Subcutaneous abdominal adipose tissue (tissue), 5 donors: Measurements from ENCODE around the gene PXDN.
"Not testable (repeated sequence)": the region's sequence is repeated elsewhere in the genome, so short reads cannot be mapped to it uniquely, and the experiment has no call there.

Source experiments
- H3K27ac ChIP-seq: one replicate; pipeline ENCODE4 v1.7.0; 2013; ENCODE audit warnings: low read depth, mild to moderate bottlenecking, inconsistent platforms, low read length, moderate library complexity
- H3K27me3 ChIP-seq, 5 donors: one replicate each; pipeline ENCODE4 v1.7.0; 2013; ENCODE audit warnings: low read length in 5 of 5, inconsistent platforms in 1 of 5; ENCODE audit not compliant: control insufficient read depth in 5 of 5, insufficient read depth in 4 of 5
- H3K36me3 ChIP-seq, 5 donors: one replicate each; pipeline ENCODE4 v1.7.0; 2013; ENCODE audit warnings: low read length in 5 of 5; ENCODE audit not compliant: control insufficient read depth in 5 of 5, insufficient read depth in 5 of 5
- H3K4me1 ChIP-seq, 5 donors: one replicate each; pipeline ENCODE4 v1.7.0; 2013; ENCODE audit warnings: low read length in 5 of 5, mild to moderate bottlenecking in 3 of 5, moderate library complexity in 1 of 5; ENCODE audit not compliant: control insufficient read depth in 5 of 5, insufficient read depth in 5 of 5
- H3K4me3 ChIP-seq, 5 donors: one replicate each; pipeline ENCODE4 v1.7.0; 2013; ENCODE audit warnings: low read length in 5 of 5, low read depth in 1 of 5
- H3K9ac ChIP-seq, 5 donors: one replicate each; pipeline ENCODE4 v1.7.0; 2013; ENCODE audit warnings: low read length in 5 of 5, mild to moderate bottlenecking in 4 of 5, moderate library complexity in 3 of 5
- H3K9me3 ChIP-seq, 5 donors: one replicate each; pipeline ENCODE4 v1.7.0; 2013; ENCODE audit warnings: low read length in 5 of 5; ENCODE audit not compliant: control insufficient read depth in 5 of 5
- donor health status: healthy.
- donor health status: healthy.
- donor health status: healthy.
- donor health status: healthy.
- donor health status: healthy.

PXDN gene

DNA sequence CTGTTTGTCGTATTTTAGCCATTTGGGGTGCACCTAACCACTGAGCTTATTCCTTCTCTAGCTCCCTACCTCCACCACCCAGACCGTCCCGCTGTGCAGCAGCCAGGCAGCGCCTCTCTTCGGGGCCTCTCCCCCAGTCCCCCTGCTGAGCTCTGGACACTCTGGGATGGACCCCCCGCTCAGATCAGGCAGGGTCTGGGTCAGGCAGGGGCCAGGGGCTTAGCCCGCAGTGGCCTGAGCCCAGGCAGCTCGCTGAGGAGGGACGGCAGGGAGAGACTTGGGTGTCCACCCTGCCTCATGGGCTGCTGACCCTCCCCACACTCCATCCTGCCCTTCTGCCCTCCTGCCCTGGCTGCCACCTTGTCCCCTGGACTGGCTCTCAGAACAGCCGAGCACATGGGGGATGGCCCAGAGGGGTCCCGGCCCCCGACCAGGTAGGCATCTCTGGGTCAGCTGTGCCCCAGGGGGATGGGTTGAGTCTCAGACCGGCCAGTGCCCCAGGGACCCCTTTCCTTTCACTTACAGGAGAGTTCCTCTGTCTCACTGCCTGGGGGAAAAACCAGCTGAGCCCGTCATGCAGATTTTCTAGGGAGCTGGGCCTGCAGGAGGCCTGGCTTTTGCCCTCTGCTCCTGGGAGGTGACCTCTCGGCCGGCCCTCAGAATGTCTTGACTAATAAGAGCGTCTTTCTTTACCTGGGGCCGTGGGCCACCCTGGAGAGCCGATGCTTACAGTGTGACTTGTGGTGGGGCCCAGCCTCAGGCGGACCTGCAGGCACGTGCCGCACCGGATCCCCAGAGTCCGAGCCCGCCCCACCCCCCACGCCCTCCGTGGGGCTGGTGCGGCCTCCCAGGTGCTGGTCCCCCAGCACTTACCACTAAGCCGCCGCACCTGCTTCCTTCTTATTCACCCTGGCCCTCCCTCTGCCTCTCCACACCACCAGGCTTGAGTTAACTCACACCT, 22.8 kb upstream of the PXDN start:
- Histone ChIP-seq H3K36me3 (no peaks in the 10 kb centered on the region), H3K9ac (no peak overlapping the region), H3K4me3 (no peak overlapping the region), H3K4me1 (no peaks in the 10 kb centered on the region), H3K27me3 (peaks cover 0 to 5% (median 0%) of the 10 kb centered on the region in 5 donors), H3K9me3 (no peaks in the 10 kb centered on the region), H3K27ac (no peak overlapping the region)

DNA sequence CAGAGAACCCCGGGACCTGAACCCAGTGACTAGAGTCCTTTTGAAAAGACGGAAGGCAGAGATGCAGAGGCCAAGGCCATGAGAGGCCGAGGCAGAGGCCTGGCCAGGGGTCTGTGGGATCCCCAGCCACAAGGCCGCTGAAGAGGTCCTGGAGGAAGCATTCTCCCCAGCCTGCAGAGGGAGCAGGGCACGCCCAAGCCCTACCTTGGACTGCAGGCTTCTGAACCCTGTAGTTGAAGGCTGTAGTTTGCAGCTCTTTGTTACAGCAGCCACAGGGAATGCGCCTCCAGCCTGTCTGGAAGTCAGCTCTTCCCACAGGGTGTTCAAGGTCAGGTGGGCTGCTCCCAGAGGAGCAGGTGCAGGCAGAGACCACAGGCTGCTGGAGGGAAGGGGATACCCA, 22.1 kb upstream of the PXDN start:
- Histone ChIP-seq H3K9me3 (no peaks in the 10 kb centered on the region), H3K9ac (no peak overlapping the region), H3K27ac (no peak overlapping the region), H3K4me1 (no peaks in the 10 kb centered on the region), H3K36me3 (no peaks in the 10 kb centered on the region), H3K27me3 (peaks cover 0 to 5% (median 0%) of the 10 kb centered on the region in 5 donors), H3K4me3 (no peak overlapping the region)

DNA sequence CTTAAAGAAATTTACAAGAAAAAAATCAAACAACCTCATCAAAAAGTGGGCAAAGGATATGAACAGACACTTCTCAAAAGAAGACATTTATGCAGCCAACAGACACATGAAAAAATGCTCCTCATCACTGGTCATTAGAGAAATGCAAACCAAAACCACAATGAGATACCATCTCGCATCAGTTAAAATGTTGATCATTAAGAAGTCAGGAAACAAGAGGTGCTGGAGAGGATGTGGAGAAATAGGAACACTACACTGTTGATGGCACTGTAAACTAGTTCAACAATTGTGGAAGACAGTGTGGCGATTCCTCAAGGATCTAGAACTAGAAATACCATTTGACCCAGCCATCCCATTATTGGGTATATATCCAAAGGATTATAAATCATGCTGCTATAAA, 20.9 kb upstream of the PXDN start:
- H3K4me1 ChIP-seq, H3K27me3 ChIP-seq, H3K4me3 ChIP-seq, H3K36me3 ChIP-seq, H3K9me3 ChIP-seq, H3K27ac ChIP-seq, H3K9ac ChIP-seq: not testable (repeated sequence)

DNA sequence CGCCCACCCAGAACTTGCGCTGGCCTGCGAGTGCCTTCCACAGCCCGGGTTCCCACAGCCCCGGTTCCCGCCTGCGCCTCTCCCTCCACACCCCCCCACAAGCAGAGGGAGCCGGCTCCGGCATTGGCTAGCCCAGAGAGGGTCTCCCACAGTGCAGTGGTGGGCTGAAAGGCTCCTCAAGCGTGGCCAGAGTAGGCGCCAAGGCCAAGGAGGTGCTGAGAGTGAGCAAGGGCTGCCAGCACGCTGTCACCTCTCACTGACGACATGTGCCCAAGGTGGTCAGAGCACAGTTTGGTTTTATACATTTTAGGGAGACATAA, 15.3 kb upstream of the PXDN start:
- H3K9me3 ChIP-seq, result peaks cover 0 to 1% (median 0%) of the 10 kb centered on the region in 5 donors
- no peaks in the 10 kb centered on the region for H3K4me1 ChIP-seq
- H3K27ac ChIP-seq, result no peak overlapping the region
- H3K4me3 ChIP-seq, result no peak overlapping the region
- H3K9ac ChIP-seq, result no peak overlapping the region
- H3K27me3 ChIP-seq, result peaks cover 0 to 9% (median 5%) of the 10 kb centered on the region in 5 donors
- no peaks in the 10 kb centered on the region for H3K36me3 ChIP-seq

DNA sequence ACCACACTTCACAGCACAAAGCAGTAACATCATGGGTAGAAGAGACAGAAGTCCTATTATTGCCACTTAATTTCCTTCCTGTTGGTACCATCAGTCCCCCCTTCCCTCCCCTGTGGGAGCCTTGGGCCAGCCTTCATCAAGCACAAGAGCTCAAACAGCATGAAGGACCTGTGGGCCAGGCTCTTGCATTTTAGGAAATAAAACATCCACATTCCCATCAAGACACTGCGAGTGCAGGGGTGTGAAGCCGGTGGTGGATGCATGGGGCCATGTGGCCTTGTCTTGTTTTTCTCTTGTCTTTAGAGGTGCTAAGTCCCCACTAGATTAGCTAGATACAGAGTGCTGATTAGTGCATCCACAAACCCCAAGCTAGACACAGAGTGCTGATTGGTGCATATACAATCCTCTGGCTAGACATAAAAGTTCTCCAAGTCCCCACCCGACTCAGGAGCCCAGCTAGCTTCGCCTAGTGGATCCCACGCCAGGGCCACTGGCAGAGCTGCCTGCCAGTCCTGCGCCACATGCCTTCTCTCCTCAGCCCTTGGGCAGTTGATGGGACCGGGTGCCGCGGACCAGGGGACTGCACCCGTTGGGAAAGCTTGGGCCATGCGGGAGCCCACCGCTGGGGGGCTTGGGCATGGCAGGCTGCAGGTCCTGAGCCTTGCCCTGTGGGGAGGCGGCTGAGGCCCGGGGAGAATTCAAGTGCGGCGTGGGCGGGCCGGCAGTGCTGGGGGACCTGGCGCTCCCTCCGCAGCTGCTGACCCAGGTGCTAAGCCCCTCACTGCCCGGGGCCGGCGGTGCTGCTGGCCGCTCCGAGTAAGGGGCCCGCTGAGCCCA, 14.7 kb upstream of the PXDN start:
- Histone ChIP-seq H3K4me1 (no peaks in the 10 kb centered on the region), H3K27ac (no peak overlapping the region), H3K9me3 (peaks cover 0 to 6% (median 0%) of the 10 kb centered on the region in 5 donors), H3K9ac (no peak overlapping the region), H3K4me3 (no peak overlapping the region), H3K36me3 (no peaks in the 10 kb centered on the region), H3K27me3 (peaks cover 5 to 14% (median 9%) of the 10 kb centered on the region in 5 donors)

DNA sequence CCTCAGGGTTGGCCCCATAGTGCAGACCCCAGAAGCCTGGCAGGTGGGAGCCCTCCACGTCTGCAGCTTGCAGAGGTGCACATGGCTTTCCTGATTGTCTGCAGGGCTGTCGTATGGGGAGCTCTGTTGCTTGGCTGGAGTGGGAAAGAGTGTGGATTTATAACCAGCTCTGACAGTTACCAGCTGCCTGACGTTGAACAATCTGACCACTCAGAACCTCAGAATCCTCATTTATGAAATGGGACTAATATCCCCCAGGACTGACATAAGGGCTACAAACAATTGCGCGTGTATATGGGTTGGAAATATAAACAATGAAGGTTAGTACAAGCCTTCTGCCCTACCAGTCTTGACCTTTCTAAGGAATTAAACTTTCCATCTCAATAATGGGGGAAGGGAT, 13.9 kb upstream of the PXDN start:
- Histone ChIP-seq H3K27me3 (peaks cover 6 to 14% (median 10%) of the 10 kb centered on the region in 5 donors), H3K9me3 (peaks cover 0 to 6% (median 0%) of the 10 kb centered on the region in 5 donors), H3K27ac (no peak overlapping the region), H3K36me3 (no peaks in the 10 kb centered on the region), H3K4me3 (no peak overlapping the region), H3K4me1 (no peaks in the 10 kb centered on the region), H3K9ac (no peak overlapping the region)

DNA sequence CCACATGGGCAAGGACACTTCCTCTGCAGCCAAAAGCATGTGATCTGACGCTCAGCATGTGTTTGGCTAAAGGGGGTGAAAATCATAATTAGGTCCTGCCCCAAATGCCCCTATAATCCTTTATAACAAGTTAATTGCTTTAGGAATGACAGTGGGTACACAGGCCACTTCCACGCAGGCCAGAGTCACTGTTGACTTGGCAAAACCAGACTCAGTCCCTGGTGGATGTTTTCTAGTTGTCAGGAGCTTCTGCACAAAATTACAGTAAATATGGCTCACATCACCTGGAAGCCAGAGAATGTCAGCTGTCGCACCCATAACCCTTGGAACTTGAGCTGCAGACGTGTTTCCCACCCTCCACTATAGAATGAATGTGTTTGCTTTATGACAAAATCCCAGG, 13.3 kb upstream of the PXDN start:
- Histone ChIP-seq H3K9me3 (peaks cover 0 to 6% (median 0%) of the 10 kb centered on the region in 5 donors), H3K4me1 (no peaks in the 10 kb centered on the region), H3K27ac (no peak overlapping the region), H3K4me3 (no peak overlapping the region), H3K9ac (no peak overlapping the region), H3K36me3 (no peaks in the 10 kb centered on the region), H3K27me3 (peaks cover 6 to 17% (median 11%) of the 10 kb centered on the region in 5 donors)

DNA sequence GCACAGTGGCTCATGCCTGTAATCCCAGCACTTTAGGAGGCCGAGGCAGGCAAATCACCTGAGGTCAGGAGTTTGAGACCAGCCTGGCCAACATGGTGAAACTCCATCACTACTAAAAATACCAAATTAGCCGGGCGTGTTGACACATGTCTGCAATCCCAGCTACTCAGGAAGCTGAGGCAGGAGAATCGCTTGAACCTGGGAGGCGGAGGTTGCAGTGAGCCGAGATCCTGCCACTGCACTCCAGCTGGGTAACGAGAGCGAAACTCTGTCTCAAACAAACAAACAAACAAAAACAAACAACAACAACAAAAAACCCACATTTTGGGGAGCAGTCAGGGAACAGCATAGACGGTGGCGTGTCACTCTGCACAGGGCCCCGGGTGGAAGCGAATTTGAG, 12.8 kb upstream of the PXDN start:
- not testable (repeated sequence) for H3K36me3 ChIP-seq, H3K4me1 ChIP-seq, H3K4me3 ChIP-seq, H3K9ac ChIP-seq, H3K27ac ChIP-seq, H3K9me3 ChIP-seq
- H3K27me3 ChIP-seq, result peaks cover 6 to 17% (median 11%) of the 10 kb centered on the region in 5 donors

DNA sequence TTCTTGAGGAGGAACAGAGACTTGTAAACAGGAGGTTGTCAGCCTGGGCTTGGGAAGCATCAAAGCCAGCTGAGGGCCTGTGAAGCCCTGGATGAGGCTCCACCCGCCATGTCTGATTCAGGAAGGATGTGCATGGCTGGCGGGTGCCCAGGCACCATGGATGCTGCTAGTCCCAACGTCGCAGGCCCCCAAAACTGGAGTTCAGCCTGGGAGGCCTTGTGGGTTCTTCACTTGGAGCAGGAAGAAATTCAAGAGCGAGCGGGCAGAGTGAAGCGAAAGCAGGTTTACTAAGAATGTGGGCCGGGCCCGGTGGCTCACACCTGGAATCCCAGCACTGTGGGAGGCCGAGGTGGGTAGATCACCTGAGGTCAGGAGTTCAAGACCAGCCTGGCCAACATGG, 12.1 kb upstream of the PXDN start:
- H3K9me3 ChIP-seq, result peaks cover 0 to 6% (median 0%) of the 10 kb centered on the region in 5 donors
- no peaks in the 10 kb centered on the region for H3K36me3 ChIP-seq
- H3K9ac ChIP-seq, result no peak overlapping the region
- H3K27ac ChIP-seq, result no peak overlapping the region
- no peak overlapping the region for H3K4me3 ChIP-seq
- no peaks in the 10 kb centered on the region for H3K4me1 ChIP-seq
- H3K27me3 ChIP-seq, result peaks cover 6 to 17% (median 11%) of the 10 kb centered on the region in 5 donors
